Measurements from ENCODE around the gene TBX5. TPM values are rescaled to one million over a fixed set of nuclear protein-coding genes. Genes with fewer than 3 reads are reported as not detected.

TBX5 gene
- total RNA-seq, 4 donors from 2014 or later = 0.27 to 2.3 (median 1.0) TPM

GRCh38 chr12:114327765-114328164 is 78.2 kb downstream of the TBX5 start:
- no peak for DNase-seq
- H3K36me3 ChIP-seq = no peaks in the 10 kb centered on the region
- no peaks in the 10 kb centered on the region for H3K4me1 ChIP-seq
- TF ChIP-seq POLR2A (IDR thresholded peaks at IDR 0.05) = no peak
- no peak for TF ChIP-seq CTCF (IDR thresholded peaks at IDR 0.05)
- intact Hi-C loops (cut with DNase I) = no loop called here
- no peak overlapping the region for H3K27ac ChIP-seq
- no peaks in the 10 kb centered on the region for H3K9me3 ChIP-seq
- no peaks in the 10 kb centered on the region for H3K27me3 ChIP-seq
- no peak overlapping the region for H3K4me3 ChIP-seq (replicated peaks in 1 of 3)

DNA sequence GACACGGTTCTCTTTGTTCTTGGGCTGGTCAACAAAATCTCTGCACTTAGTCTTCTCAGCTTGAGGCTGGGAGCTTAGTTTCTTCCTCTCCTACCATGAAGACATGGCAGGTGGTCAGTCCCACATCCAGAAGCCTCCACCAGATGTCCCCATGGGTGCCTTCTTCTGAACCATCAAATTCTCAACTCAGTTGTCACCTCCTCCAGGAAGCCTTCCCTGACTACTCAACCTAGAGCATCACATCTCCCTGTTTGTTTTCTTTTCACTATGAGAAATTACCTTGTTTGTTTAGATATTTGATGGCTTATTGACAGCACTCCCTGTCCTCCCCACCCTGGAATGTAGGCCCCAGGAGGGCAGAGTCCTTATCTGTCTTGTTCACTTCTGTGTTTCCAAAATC is 84.4 kb downstream of the TBX5 start:
- Histone ChIP-seq H3K4me1 (no peaks in the 10 kb centered on the region), H3K27ac (no peak overlapping the region), H3K27me3 (no peaks in the 10 kb centered on the region), H3K9me3 (no peaks in the 10 kb centered on the region), H3K4me3 (replicated peaks in 1 of 3) (no peak overlapping the region), H3K36me3 (no peaks in the 10 kb centered on the region)
- intact Hi-C loops (cut with DNase I) = no loop called here
- WGBS, 2 donors = 40 to 64% methylated on average over 1 of the region's 1 CpG
- DNase-seq = no peak
- no peak for TF ChIP-seq CTCF (IDR thresholded peaks at IDR 0.05)
- no peak for TF ChIP-seq POLR2A (IDR thresholded peaks at IDR 0.05)

GRCh38 chr12:114320968-114321367 is 85.0 kb downstream of the TBX5 start:
- Histone ChIP-seq H3K27me3 (no peaks in the 10 kb centered on the region), H3K4me1 (no peaks in the 10 kb centered on the region), H3K36me3 (no peaks in the 10 kb centered on the region), H3K27ac (no peak overlapping the region), H3K4me3 (replicated peaks in 1 of 3) (no peak overlapping the region), H3K9me3 (no peaks in the 10 kb centered on the region)
- 78% methylated on average over 8 of the region's 8 CpGs for WGBS, 2 donors
- no peak for DNase-seq
- intact Hi-C loops (cut with DNase I) = no loop called here
- no peak for TF ChIP-seq CTCF (IDR thresholded peaks at IDR 0.05)
- no peak for TF ChIP-seq POLR2A (IDR thresholded peaks at IDR 0.05)

GRCh38 chr12:114320101-114320500 is 85.8 kb downstream of the TBX5 start:
- Histone ChIP-seq H3K4me3 (replicated peaks in 1 of 3) (no peak overlapping the region), H3K27me3 (no peaks in the 10 kb centered on the region), H3K27ac (no peak overlapping the region), H3K9me3 (no peaks in the 10 kb centered on the region), H3K4me1 (no peaks in the 10 kb centered on the region), H3K36me3 (no peaks in the 10 kb centered on the region)
- no peak for DNase-seq
- TF ChIP-seq POLR2A (IDR thresholded peaks at IDR 0.05) (no peak), CTCF (IDR thresholded peaks at IDR 0.05) (no peak)
- 77 to 89% methylated on average over 9 of the region's 9 CpGs for WGBS, 2 donors
- intact Hi-C loops (cut with DNase I) = no loop called here

DNA sequence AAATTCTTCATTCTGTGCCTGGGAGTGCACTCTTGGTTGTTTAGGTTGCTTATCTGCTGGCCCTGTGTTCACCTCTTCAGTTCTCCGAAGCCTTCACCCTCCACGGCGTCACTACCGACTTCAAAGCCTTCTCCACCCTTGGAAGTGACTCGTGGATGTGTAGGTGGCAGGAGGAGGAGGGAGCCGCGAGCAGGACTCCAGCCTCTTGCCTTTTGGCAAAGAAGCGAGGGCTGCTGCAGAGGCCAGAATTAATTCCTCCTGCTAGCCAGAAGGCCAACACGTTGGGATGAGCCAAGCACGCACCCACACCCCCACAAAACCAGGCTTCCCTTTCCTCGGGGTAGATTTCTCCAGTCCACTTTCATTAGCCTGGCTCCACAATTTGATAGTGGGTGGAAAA is 86.5 kb downstream of the TBX5 start:
- no peak for DNase-seq
- 58 to 61% methylated on average over 11 of the region's 11 CpGs for WGBS, 2 donors
- no peak overlapping the region for H3K4me3 ChIP-seq (replicated peaks in 1 of 3)
- no peak for TF ChIP-seq POLR2A (IDR thresholded peaks at IDR 0.05)
- no peak for TF ChIP-seq CTCF (IDR thresholded peaks at IDR 0.05)
- H3K9me3 ChIP-seq = no peaks in the 10 kb centered on the region
- no peaks in the 10 kb centered on the region for H3K36me3 ChIP-seq
- no peaks in the 10 kb centered on the region for H3K27me3 ChIP-seq
- intact Hi-C loops (cut with DNase I) = no loop called here
- H3K4me1 ChIP-seq = no peaks in the 10 kb centered on the region
- no peak overlapping the region for H3K27ac ChIP-seq

Data from thyroid gland (tissue), 4 donors.